Measurements from ENCODE around the gene ACTMAP. TPM values are rescaled to one million over a fixed set of nuclear protein-coding genes. Genes with fewer than 3 reads are reported as not detected.
A peak's percentile ranks its signal among the peaks of the same experiment; 100 is the strongest.

The ACTMAP gene
- total and polyA plus RNA-seq, 9 of the 15 experiments (the other 6 are each of a cell fraction or from before 2014, with no cell fraction given) = 1.7 to 16.6 (median 4.9) TPM

DNA sequence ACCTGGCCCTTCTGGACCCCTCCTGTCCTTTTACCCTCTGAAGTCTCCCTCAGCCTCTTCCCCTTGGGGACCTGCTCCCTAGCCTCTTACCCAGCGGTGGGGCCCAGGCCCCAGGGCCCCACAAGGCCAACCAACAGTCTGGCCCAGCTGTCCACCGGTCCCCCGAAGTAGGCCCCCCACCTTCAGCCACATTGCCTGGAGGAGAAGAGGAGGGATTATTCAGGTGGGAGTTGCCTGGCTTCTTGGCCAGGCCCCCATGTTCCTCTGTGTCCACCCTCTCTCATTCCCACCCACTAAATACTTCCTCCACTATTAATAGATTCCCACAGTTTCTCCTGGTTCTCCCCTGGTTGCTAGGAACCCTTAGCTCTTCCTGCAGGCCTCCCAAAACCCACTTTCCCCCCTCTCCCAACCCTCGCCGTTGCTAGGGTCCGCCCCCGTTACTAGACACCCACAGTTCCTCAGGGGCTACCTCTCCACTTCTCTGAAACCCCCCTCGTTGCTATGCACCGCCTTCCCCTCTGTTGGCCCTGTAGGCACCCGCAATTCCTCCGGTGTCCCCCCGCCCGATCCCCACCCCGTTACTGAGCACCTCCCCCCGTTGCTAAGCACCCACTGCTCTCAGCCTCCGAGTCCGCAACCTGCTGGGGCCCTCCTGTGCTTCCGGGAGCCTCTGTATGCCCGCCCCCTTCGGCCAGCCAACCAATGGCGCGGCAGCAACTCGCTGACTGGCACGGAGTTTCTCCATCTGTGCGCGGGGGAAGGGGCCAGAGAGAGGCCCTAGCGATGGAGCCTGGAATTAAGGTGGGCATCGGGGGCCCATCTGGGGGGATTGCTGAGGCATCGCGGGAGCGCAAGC lies 35.6 kb downstream of the ACTMAP start (continued):
- TF ChIP-seq, protein P1, sequence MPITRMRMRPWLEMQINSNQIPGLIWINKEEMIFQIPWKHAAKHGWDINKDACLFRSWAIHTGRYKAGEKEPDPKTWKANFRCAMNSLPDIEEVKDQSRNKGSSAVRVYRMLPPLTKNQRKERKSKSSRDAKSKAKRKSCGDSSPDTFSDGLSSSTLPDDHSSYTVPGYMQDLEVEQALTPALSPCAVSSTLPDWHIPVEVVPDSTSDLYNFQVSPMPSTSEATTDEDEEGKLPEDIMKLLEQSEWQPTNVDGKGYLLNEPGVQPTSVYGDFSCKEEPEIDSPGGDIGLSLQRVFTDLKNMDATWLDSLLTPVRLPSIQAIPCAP (CRISPR knock-in tag; IDR thresholded peaks at IDR 0.05; ENCODE audit: borderline replicate concordance) = no peak
- TF ChIP-seq GABPA (tag; conservative IDR thresholded peaks at IDR 0.05; ENCODE audit: low read depth) = peak; percentile 84
- TF ChIP-seq, protein P2, sequence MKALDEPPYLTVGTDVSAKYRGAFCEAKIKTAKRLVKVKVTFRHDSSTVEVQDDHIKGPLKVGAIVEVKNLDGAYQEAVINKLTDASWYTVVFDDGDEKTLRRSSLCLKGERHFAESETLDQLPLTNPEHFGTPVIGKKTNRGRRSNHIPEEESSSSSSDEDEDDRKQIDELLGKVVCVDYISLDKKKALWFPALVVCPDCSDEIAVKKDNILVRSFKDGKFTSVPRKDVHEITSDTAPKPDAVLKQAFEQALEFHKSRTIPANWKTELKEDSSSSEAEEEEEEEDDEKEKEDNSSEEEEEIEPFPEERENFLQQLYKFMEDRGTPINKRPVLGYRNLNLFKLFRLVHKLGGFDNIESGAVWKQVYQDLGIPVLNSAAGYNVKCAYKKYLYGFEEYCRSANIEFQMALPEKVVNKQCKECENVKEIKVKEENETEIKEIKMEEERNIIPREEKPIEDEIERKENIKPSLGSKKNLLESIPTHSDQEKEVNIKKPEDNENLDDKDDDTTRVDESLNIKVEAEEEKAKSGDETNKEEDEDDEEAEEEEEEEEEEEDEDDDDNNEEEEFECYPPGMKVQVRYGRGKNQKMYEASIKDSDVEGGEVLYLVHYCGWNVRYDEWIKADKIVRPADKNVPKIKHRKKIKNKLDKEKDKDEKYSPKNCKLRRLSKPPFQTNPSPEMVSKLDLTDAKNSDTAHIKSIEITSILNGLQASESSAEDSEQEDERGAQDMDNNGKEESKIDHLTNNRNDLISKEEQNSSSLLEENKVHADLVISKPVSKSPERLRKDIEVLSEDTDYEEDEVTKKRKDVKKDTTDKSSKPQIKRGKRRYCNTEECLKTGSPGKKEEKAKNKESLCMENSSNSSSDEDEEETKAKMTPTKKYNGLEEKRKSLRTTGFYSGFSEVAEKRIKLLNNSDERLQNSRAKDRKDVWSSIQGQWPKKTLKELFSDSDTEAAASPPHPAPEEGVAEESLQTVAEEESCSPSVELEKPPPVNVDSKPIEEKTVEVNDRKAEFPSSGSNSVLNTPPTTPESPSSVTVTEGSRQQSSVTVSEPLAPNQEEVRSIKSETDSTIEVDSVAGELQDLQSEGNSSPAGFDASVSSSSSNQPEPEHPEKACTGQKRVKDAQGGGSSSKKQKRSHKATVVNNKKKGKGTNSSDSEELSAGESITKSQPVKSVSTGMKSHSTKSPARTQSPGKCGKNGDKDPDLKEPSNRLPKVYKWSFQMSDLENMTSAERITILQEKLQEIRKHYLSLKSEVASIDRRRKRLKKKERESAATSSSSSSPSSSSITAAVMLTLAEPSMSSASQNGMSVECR (CRISPR knock-in tag; IDR thresholded peaks at IDR 0.05) = no peak
- peak in 1 of 2 experiments; percentile 17; a peak in 1 of 4 replicates for TF ChIP-seq RCOR1 (IDR thresholded peaks at IDR 0.05; ENCODE audit: borderline replicate concordance in 1 of 2, low read depth in 2 of 2, low read length in 2 of 2)
- peak; percentile 69 for TF ChIP-seq ASH1L (IDR thresholded peaks at IDR 0.05; ENCODE audit: borderline replicate concordance, low read depth, partially characterized antibody)
- TF ChIP-seq ZFX (CRISPR knock-in tag; IDR thresholded peaks at IDR 0.05) = 0 out of 2 replicates have a peak, but pooled peaks have one; percentile 25
- TF ChIP-seq NFYB (IDR thresholded peaks at IDR 0.05; ENCODE audit: extremely low read depth, insufficient read length) = peak; percentile 79
- peak; percentile 93 for TF ChIP-seq RFX1 (IDR thresholded peaks at IDR 0.05)
- no peak for TF ChIP-seq ZNF764 (CRISPR knock-in tag; IDR thresholded peaks at IDR 0.05; ENCODE audit: low read depth)
- TF ChIP-seq, protein P3, sequence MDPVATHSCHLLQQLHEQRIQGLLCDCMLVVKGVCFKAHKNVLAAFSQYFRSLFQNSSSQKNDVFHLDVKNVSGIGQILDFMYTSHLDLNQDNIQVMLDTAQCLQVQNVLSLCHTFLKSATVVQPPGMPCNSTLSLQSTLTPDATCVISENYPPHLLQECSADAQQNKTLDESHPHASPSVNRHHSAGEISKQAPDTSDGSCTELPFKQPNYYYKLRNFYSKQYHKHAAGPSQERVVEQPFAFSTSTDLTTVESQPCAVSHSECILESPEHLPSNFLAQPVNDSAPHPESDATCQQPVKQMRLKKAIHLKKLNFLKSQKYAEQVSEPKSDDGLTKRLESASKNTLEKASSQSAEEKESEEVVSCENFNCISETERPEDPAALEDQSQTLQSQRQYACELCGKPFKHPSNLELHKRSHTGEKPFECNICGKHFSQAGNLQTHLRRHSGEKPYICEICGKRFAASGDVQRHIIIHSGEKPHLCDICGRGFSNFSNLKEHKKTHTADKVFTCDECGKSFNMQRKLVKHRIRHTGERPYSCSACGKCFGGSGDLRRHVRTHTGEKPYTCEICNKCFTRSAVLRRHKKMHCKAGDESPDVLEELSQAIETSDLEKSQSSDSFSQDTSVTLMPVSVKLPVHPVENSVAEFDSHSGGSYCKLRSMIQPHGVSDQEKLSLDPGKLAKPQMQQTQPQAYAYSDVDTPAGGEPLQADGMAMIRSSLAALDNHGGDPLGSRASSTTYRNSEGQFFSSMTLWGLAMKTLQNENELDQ (CRISPR knock-in tag; IDR thresholded peaks at IDR 0.05; ENCODE audit: borderline replicate concordance) = no peak
- no peak for TF ChIP-seq CHCHD3 (CRISPR knock-in tag; IDR thresholded peaks at IDR 0.05)
- peak; percentile 20 for TF ChIP-seq POLR2B (IDR thresholded peaks at IDR 0.05; ENCODE audit: low read depth, partially characterized antibody)
- TF ChIP-seq ESRRB (CRISPR knock-in tag; IDR thresholded peaks at IDR 0.05; ENCODE audit: borderline replicate concordance) = no peak

All from K562 (cell line).